H1 (cell line): ENCODE results near the gene NCAPD2.

ENCODE experiments used
- CREB1 ChIP-seq: IDR thresholded peaks from 2 replicates; pipeline ENCODE4 v1.6.1; 2012; ENCODE audit warnings: inconsistent platforms
- CTCF ChIP-seq, 3 experiments: IDR thresholded peaks; 1 replicate in 2 of 3; 2 replicates in 1 of 3; pipeline versions ENCODE4 v1.5.1 to v1.6.1; 2011; ENCODE audit warnings: low read length in 3 of 3, mild to moderate bottlenecking in 3 of 3, inconsistent platforms in 2 of 3, low read depth in 1 of 3, moderate library complexity in 1 of 3; ENCODE audit not compliant: insufficient read depth in 1 of 3; ENCODE audit errors: control extremely low read depth in 1 of 3
- RAD21 ChIP-seq, 2 experiments: IDR thresholded peaks in 1 of 2; conservative IDR thresholded peaks in 1 of 2; 2 replicates each; pipeline ENCODE4 v1.6.1; 2011; ENCODE audit warnings: low read depth in 2 of 2, low read length in 2 of 2, improper control_type of control experiment in 1 of 2, inconsistent platforms in 1 of 2, mild to moderate bottlenecking in 1 of 2, moderate library complexity in 1 of 2

DNA sequence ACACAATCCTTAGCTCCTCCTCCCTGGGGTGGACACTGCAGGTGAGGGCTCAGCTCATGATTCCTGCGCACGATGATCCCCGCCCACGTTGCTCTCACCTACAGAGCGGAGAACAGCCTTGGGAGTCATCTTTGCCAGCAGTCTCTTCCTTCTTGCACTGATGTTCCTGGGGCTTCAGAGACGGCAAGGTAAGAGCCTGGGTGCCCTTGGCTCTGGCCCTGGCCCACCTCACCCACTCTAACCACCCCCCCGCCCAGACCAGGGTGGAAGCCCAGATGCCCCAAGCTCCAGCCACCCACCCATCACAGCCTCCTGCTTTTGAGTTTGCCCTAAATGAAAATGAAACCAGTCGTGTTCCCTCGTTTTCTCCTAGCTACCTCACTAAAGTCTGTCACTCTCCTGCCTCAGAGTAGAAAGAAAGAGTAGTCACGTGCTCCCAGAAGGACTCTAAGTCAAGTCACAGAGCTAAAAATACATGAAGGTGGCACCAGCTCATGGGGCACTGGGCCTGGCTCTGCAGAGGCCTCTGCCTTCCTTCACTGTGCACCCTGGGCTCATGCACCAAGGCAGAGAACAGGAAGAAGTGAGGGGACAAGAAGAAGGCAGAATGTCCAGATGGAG lies 33.0 kb upstream of the NCAPD2 start:
- TF ChIP-seq CTCF (IDR thresholded peaks at IDR 0.05; ENCODE audit: control extremely low read depth in 1 of 3, insufficient read depth in 1 of 3, low read depth in 1 of 3, low read length in 3 of 3) (no peak), RAD21 (IDR thresholded peaks at IDR 0.05 in 1 of 2, conservative IDR thresholded peaks at IDR 0.05 in 1 of 2; ENCODE audit: low read depth in 2 of 2, low read length in 2 of 2) (no peak), CREB1 (no peak)
